HL-60 (cell line): ENCODE results near the gene SLC44A4.

Source experiments
- DNase-seq, 2 experiments: peaks; one replicate each; pipeline ENCODE4 v3.0.0-alpha.2; 2010 to 2020; ENCODE audit warnings: low read depth in 1 of 2, low spot score in 1 of 2
- H3K27ac ChIP-seq: fragments of 250-450 bp; sonication (Bioruptor Pico); replicated peaks from 2 replicates; pipeline ENCODE4 v1.5.1; 2020; ENCODE audit warnings: mild to moderate bottlenecking, moderate library complexity
- H3K27me3 ChIP-seq: fragments of 250-450 bp; sonication (Bioruptor Pico); 2 replicates; pipeline ENCODE4 v1.5.1; 2021; ENCODE audit warnings: mild to moderate bottlenecking, moderate library complexity; ENCODE audit not compliant: insufficient read depth, poor library complexity, severe bottlenecking
- H3K4me3 ChIP-seq: replicated peaks from 2 replicates; pipeline ENCODE4 v1.5.1; 2011; ENCODE audit warnings: mild to moderate bottlenecking, control low read depth, low read length; ENCODE audit not compliant: insufficient read depth
- CTCF ChIP-seq: IDR thresholded peaks from one replicate; pipeline ENCODE4 v1.5.1; 2011; ENCODE audit warnings: low read length, control low read depth, inconsistent platforms; ENCODE audit not compliant: insufficient read depth
- GABPA ChIP-seq: IDR thresholded peaks from 2 replicates; pipeline ENCODE4 v1.6.1; 2012; ENCODE audit warnings: low read depth
- POLR2AphosphoS5 ChIP-seq: IDR thresholded peaks from 2 replicates; pipeline ENCODE4 v1.6.1; 2012; ENCODE audit warnings: low read depth
- REST ChIP-seq: IDR thresholded peaks from 2 replicates; pipeline ENCODE4 v1.6.1; 2012; ENCODE audit warnings: low read depth; ENCODE audit not compliant: insufficient replicate concordance
- SPI1 ChIP-seq: IDR thresholded peaks from 2 replicates; pipeline ENCODE4 v1.6.1; 2012; ENCODE audit warnings: low read depth, mild to moderate bottlenecking, borderline replicate concordance

The SLC44A4 gene

GRCh38 chr6:31847276-31847978, 31.4 kb downstream of the SLC44A4 start:
- DNase-seq, result no peak
- H3K27ac ChIP-seq, result no peak overlapping the region
- TF ChIP-seq SPI1 (no peak), REST (no peak), POLR2AphosphoS5 (no peak), GABPA (no peak), CTCF (no peak)
- no peaks in the 10 kb centered on the region for H3K27me3 ChIP-seq
- no peak overlapping the region for H3K4me3 ChIP-seq

GRCh38 chr6:31844507-31844906, 34.3 kb downstream of the SLC44A4 start:
- TF ChIP-seq CTCF (no peak), REST (no peak), POLR2AphosphoS5 (no peak), SPI1 (no peak), GABPA (no peak)
- Histone ChIP-seq H3K27me3 (no peaks in the 10 kb centered on the region), H3K4me3 (no peak overlapping the region), H3K27ac (no peak overlapping the region)
- DNase-seq, result no peak

GRCh38 chr6:31842053-31842452, 36.7 kb downstream of the SLC44A4 start:
- Histone ChIP-seq H3K27me3 (no peaks in the 10 kb centered on the region), H3K4me3 (no peak overlapping the region), H3K27ac (no peak overlapping the region)
- no peak for DNase-seq
- TF ChIP-seq CTCF (no peak), GABPA (no peak), POLR2AphosphoS5 (no peak), REST (no peak), SPI1 (no peak)
